Psoas muscle (tissue), 8 donors: ENCODE data around the gene CTNNA1. TPM values are rescaled to one million over a fixed set of nuclear protein-coding genes. Genes with fewer than 3 reads are reported as not detected.

Experiments used
- ATAC-seq, 4 donors: fragments of 200-7000 bp; cut with Tn5 transposase; one replicate each; pipeline ENCODE4 v1.9.1; 2020; ENCODE audit warnings: moderate library complexity in 3 of 4, mild to moderate bottlenecking in 2 of 4
- DNase-seq, 2 donors: peaks; one replicate each; pipeline ENCODE4 v3.0.0-alpha.2; 2020
- H3K27ac ChIP-seq: fragments of 200-600 bp; one replicate; pipeline ENCODE4 v1.8.0; 2022
- H3K27me3 ChIP-seq, 3 donors: fragments of 200-600 bp in 1 of 3; one replicate each; pipeline versions ENCODE4 v1.6.1 to v1.8.0; 2013 to 2022; ENCODE audit warnings: low read length in 2 of 3, mild to moderate bottlenecking in 2 of 3, moderate library complexity in 1 of 3; ENCODE audit not compliant: insufficient read depth in 3 of 3
- H3K36me3 ChIP-seq, 2 donors: fragments of 200-600 bp in 1 of 2; one replicate each; pipeline versions ENCODE4 v1.6.1 to v1.8.0; 2013 to 2022; ENCODE audit warnings: low read depth in 1 of 2, mild to moderate bottlenecking in 1 of 2, moderate library complexity in 1 of 2; ENCODE audit not compliant: insufficient read depth in 1 of 2
- H3K4me1 ChIP-seq: fragments of 200-600 bp; one replicate; pipeline ENCODE4 v1.8.0; 2022
- H3K4me3 ChIP-seq: fragments of 200-600 bp; one replicate; pipeline ENCODE4 v1.8.0; 2022; ENCODE audit warnings: mild to moderate bottlenecking
- H3K9me3 ChIP-seq: fragments of 200-600 bp; one replicate; pipeline ENCODE4 v1.8.0; 2022
- CTCF ChIP-seq: fragments of 200-600 bp; IDR thresholded peaks from one replicate; pipeline ENCODE4 v1.8.0; 2022; ENCODE audit warnings: antibody characterized with exemption
- WGBS, 3 donors: extraction: QIAGEN DNeasy Blood & Tissue Kit; methylation state at CpG; one replicate each; pipeline versions ENCODE4 v1.1.6 to v1.1.7; 2013; 5-methylcytosine and 5-hydroxymethylcytosine counted together
- intact Hi-C, 2 donors: fragments of 100-400 bp; cut with DNase I; formaldehyde crosslinking; loops; one replicate each; pipeline versions ENCODE4 v1.11.0 to v1.14.2; 2022
- polyA plus RNA-seq, 3 donors: library from polyadenylated mRNA; stranded (reverse); fragments of 200-250 nt; gene quantifications; one replicate each; pipeline ENCODE4 v1.2.3, GENCODE V29; 2013
- total RNA-seq, 4 donors: library from RNA; stranded (reverse); fragmentation: NEBNext Ultra II Directional in 2 of 4; extraction: Animal tissue kit (Norgen Biotek cat#: 25700) in 2 of 4; gene quantifications; one replicate each; pipeline versions ENCODE4 v1.2.1 to v1.2.4, GENCODE V29; 2021 to 2023
- donor health status: healthy with polysubstance abuse.
- donor health status: DM: no; HTN: no; CAD: no; lungs with moderate emphysema.
- donor health status: Bipolar disorder and iron deficiency.
- donor health status: healthy.
- donor health status: DM: yes; HTN: yes; CAD: no.
- donor health status: DM: no; HTN: no; CAD: no.
- donor health status: DM: no; HTN: no; CAD: no.
- donor health status: DM: yes; HTN: yes; CAD: no.

The CTNNA1 gene
- total and polyA plus RNA-seq, 7 donors, result 58.8 to 162 (median 99.3) TPM

GRCh38 chr5:138935466-138935865 lies 182.2 kb downstream of the CTNNA1 start:
- 83 to 91% (median 86%) methylated on average over 9 to 10 of the region's 10 CpGs for WGBS, 3 donors

GRCh38 chr5:138936225-138936967 lies 183.2 kb downstream of the CTNNA1 start:
- 60 to 69% (median 68%) methylated on average over 22 of the region's 22 CpGs for WGBS, 3 donors
- no peak for TF ChIP-seq CTCF
- no peaks in the 10 kb centered on the region for H3K27me3 ChIP-seq
- DNase-seq (peak in 1 of 2 donors; percentile 56), ATAC-seq (peak; percentile 27 to 68 (median 52))
- H3K4me1 ChIP-seq, result no peaks in the 10 kb centered on the region
- H3K4me3 ChIP-seq, result no peak overlapping the region
- intact Hi-C loops, result no loop called here
- H3K36me3 ChIP-seq, result peaks cover under 1 to 39% of the 10 kb centered on the region in 2 donors
- no peaks in the 10 kb centered on the region for H3K9me3 ChIP-seq
- H3K27ac ChIP-seq, result peak overlapping the region; percentile 36

More at GRCh38 chr5:138935466-138935865, 182.2 kb downstream of the CTNNA1 start:
- DNase-seq (no peak), ATAC-seq (no peak)
- Histone ChIP-seq H3K27me3 (no peaks in the 10 kb centered on the region), H3K9me3 (no peaks in the 10 kb centered on the region), H3K36me3 (peaks cover 9 to 48% of the 10 kb centered on the region in 2 donors), H3K4me3 (no peak overlapping the region), H3K27ac (no peak overlapping the region), H3K4me1 (no peaks in the 10 kb centered on the region)
- TF ChIP-seq CTCF, result no peak
- intact Hi-C loops, result no loop called here

GRCh38 chr5:138936968-138937345 lies 183.7 kb downstream of the CTNNA1 start:
- peaks cover 0 to 33% of the 10 kb centered on the region in 2 donors for H3K36me3 ChIP-seq
- intact Hi-C loops, result no loop called here
- no peaks in the 10 kb centered on the region for H3K9me3 ChIP-seq
- no peaks in the 10 kb centered on the region for H3K4me1 ChIP-seq
- WGBS, 3 donors, result 41 to 76% (median 61%) methylated on average over 2 of the region's 2 CpGs
- H3K27ac ChIP-seq, result no peak overlapping the region
- no peak overlapping the region for H3K4me3 ChIP-seq
- no peak for DNase-seq
- no peaks in the 10 kb centered on the region for H3K27me3 ChIP-seq
- peak in 3 of 4 donors; percentile 23 to 28 (median 25) for ATAC-seq
- no peak for TF ChIP-seq CTCF

GRCh38 chr5:138937392-138938387 lies 184.5 kb downstream of the CTNNA1 start:
- no peaks in the 10 kb centered on the region for H3K9me3 ChIP-seq
- no peak overlapping the region for H3K27ac ChIP-seq
- intact Hi-C loops, result no loop called here
- peak in 3 of 4 donors; percentile 12 to 23 (median 17) for ATAC-seq
- TF ChIP-seq CTCF, result no peak
- H3K36me3 ChIP-seq, result peaks cover 0 to 26% of the 10 kb centered on the region in 2 donors
- no peak overlapping the region for H3K4me3 ChIP-seq
- DNase-seq, result peak in 1 of 2 donors; percentile 53
- no peaks in the 10 kb centered on the region for H3K4me1 ChIP-seq
- WGBS, 3 donors, result 88 to 90% (median 90%) methylated on average over 25 of the region's 25 CpGs
- no peaks in the 10 kb centered on the region for H3K27me3 ChIP-seq
